GM23248 (cell line): Measurements from ENCODE around the gene SLCO6A1.

ENCODE experiments used
- EZH2 ChIP-seq: fragments of 200-600 bp; sonication (generic); IDR thresholded peaks from 2 replicates; pipeline ENCODE4 v1.6.1; 2018; ENCODE audit warnings: antibody characterized with exemption, mild to moderate bottlenecking; ENCODE audit not compliant: insufficient read depth, poor library complexity, severe bottlenecking
- EZH2phosphoT487 ChIP-seq: fragments of 200-600 bp; sonication (generic); IDR thresholded peaks from 2 replicates; pipeline ENCODE4 v1.6.1; 2018; ENCODE audit warnings: antibody characterized with exemption, moderate library complexity, mild to moderate bottlenecking, low read depth; ENCODE audit not compliant: insufficient read depth

DNA sequence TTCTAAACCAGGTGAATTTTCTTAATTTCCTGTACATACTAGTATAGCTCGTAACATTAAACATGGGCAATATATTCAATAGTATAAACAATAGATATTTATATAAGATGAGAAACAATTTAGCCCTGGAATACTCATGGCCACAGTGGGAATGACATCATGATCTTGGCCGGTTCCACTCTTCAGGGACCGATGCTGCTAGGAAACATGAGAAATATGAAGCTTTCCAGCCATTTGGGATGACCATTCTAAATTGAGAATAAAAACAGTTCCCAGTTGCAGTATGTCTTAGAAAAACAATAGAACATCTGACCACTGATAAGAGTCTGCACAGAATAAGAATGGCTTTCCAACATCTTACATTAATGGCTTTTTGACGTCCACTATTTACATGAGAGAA, 33.3 kb upstream of the SLCO6A1 start:
- TF ChIP-seq EZH2phosphoT487, result no peak
- TF ChIP-seq EZH2, result no peak
